ENCODE results near the gene SOX18. TPM values are rescaled to one million over a fixed set of nuclear protein-coding genes. Genes with fewer than 3 reads are reported as not detected.

The SOX18 gene
- total and polyA plus RNA-seq, 10 donors: 7.3 to 63.1 (median 23.9) TPM

- DNase-seq: peak; percentile 73
- 76 to 80% (median 77%) methylated on average over 15 to 17 of the region's 17 CpGs for WGBS, 5 donors
These were observed 14.1 kb downstream of the SOX18 start for GRCh38 chr20:64035066-64035932.

DNA sequence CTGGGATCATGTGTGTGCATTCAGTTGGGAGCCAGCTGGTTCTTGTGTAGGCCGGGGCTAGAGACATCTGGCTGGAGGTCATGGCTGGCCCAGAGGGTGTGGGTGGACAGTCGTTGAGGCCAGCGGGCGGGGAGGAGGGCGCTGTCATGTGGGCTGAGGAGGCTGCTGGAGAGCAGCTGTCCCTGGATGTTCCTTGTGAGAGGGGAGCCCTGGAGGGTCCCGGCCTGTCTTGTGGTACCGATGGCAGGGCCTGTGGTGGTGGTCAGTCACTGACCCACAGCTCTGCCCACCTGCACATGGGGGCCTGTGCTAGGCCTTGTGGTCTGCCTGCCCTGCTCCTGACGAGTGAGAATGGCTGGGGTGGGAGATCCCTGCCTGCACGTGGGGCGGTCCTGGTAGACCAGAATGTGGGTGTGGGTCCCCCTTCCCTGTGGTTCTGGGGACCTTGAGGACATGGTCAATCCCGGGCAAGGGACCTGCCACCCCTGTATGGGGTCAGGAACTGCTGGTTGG lies 15.4 kb downstream of the SOX18 start:
- Histone ChIP-seq H3K4me3 (no peak overlapping the region), H3K27me3 (replicated peaks in 1 of 7) (peaks cover 0 to 28% (median 3%) of the 10 kb centered on the region in 7 donors), H3K27ac (peak overlapping the region in 3 of 8 donors; percentile 7 to 71 (median 50)), H3K9me3 (no peaks in the 10 kb centered on the region), H3K36me3 (peaks cover 0 to 67% (median 57%) of the 10 kb centered on the region in 6 donors), H3K4me1 (peaks cover 11 to 59% (median 40%) of the 10 kb centered on the region in 6 donors)
- intact Hi-C loops (cut with DNase I; ENCODE audit: low total_unique reads): loop anchor here (10.0 kb wide), 1 partner anchor 49 kb away; the partner anchor contains the start of gene PRPF6
- TF ChIP-seq POLR2A (IDR thresholded peaks at IDR 0.05): no peak
- TF ChIP-seq POLR2AphosphoS5 (IDR thresholded peaks at IDR 0.05): peak; percentile 15 to 66 (median 57)
- peak; percentile 71 for DNase-seq
- 69 to 85% (median 78%) methylated on average over 7 to 11 of the region's 11 CpGs for WGBS, 5 donors

More at GRCh38 chr20:64035066-64035932, 14.1 kb downstream of the SOX18 start:
- TF ChIP-seq POLR2AphosphoS5 (IDR thresholded peaks at IDR 0.05): peak in 2 of 3 donors; percentile 5 to 36
- TF ChIP-seq, protein P1, sequence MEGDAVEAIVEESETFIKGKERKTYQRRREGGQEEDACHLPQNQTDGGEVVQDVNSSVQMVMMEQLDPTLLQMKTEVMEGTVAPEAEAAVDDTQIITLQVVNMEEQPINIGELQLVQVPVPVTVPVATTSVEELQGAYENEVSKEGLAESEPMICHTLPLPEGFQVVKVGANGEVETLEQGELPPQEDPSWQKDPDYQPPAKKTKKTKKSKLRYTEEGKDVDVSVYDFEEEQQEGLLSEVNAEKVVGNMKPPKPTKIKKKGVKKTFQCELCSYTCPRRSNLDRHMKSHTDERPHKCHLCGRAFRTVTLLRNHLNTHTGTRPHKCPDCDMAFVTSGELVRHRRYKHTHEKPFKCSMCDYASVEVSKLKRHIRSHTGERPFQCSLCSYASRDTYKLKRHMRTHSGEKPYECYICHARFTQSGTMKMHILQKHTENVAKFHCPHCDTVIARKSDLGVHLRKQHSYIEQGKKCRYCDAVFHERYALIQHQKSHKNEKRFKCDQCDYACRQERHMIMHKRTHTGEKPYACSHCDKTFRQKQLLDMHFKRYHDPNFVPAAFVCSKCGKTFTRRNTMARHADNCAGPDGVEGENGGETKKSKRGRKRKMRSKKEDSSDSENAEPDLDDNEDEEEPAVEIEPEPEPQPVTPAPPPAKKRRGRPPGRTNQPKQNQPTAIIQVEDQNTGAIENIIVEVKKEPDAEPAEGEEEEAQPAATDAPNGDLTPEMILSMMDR (IDR thresholded peaks at IDR 0.05 in 8 of 11, conservative IDR thresholded peaks at IDR 0.05 in 3 of 11): no peak
- Histone ChIP-seq H3K4me3 (no peak overlapping the region), H3K27me3 (replicated peaks in 1 of 7) (peaks cover 0 to 40% (median 3%) of the 10 kb centered on the region in 7 donors), H3K4me1 (peaks cover 19 to 71% (median 52%) of the 10 kb centered on the region in 6 donors), H3K27ac (peak overlapping the region in 5 of 8 donors; percentile 23 to 71 (median 48)), H3K36me3 (peaks cover 0 to 55% (median 44%) of the 10 kb centered on the region in 6 donors), H3K9me3 (no peaks in the 10 kb centered on the region)
- intact Hi-C loops (cut with DNase I; ENCODE audit: low total_unique reads): loop anchor here (10.0 kb wide), 1 partner anchor 50 kb away; the partner anchor contains the start of gene PRPF6

GRCh38 chr20:64032706-64033624 lies 16.5 kb downstream of the SOX18 start:
- intact Hi-C loops (cut with DNase I; ENCODE audit: low total_unique reads): loop anchor here (10.0 kb wide), 1 partner anchor 48 kb away; the partner anchor contains the start of gene PRPF6

More at GRCh38 chr20:64032706-64033624, 16.5 kb downstream of the SOX18 start:
- Histone ChIP-seq H3K4me1 (peaks cover 4 to 48% (median 29%) of the 10 kb centered on the region in 6 donors), H3K27me3 (replicated peaks in 1 of 7) (peaks cover 0 to 17% (median 3%) of the 10 kb centered on the region in 7 donors), H3K4me3 (no peak overlapping the region), H3K27ac (no peak overlapping the region), H3K36me3 (peaks cover 2 to 78% (median 67%) of the 10 kb centered on the region in 6 donors), H3K9me3 (no peaks in the 10 kb centered on the region)
- TF ChIP-seq POLR2AphosphoS5 (IDR thresholded peaks at IDR 0.05): peak in 1 of 3 donors; percentile 42
- TF ChIP-seq, protein P1 (IDR thresholded peaks at IDR 0.05 in 8 of 11, conservative IDR thresholded peaks at IDR 0.05 in 3 of 11): no peak
- 88 to 94% (median 92%) methylated on average over 29 to 31 of the region's 31 CpGs for WGBS, 5 donors
- peak; percentile 74 for DNase-seq

All from spleen (tissue), 11 donors.